Stomach smooth muscle (tissue), 2 donors: ENCODE results near the gene SLC24A4.
"Not testable (repeated sequence)": the region's sequence is repeated elsewhere in the genome, so short reads cannot be mapped to it uniquely, and the experiment has no call there.

ENCODE experiments used
- H3K27ac ChIP-seq: one replicate; pipeline ENCODE4 v1.7.0; 2013; ENCODE audit warnings: mild to moderate bottlenecking, low read length, inconsistent platforms
- H3K27me3 ChIP-seq, 2 donors: one replicate each; pipeline ENCODE4 v1.7.0; 2013; ENCODE audit warnings: low read length in 2 of 2; ENCODE audit not compliant: insufficient read depth in 2 of 2, control insufficient read depth in 1 of 2
- H3K36me3 ChIP-seq, 2 donors: one replicate each; pipeline ENCODE4 v1.7.0; 2013; ENCODE audit warnings: low read length in 2 of 2; ENCODE audit not compliant: control insufficient read depth in 2 of 2, insufficient read depth in 2 of 2
- H3K4me1 ChIP-seq: one replicate; pipeline ENCODE4 v1.7.0; 2013; ENCODE audit warnings: low read length; ENCODE audit not compliant: control insufficient read depth, insufficient read depth
- H3K4me3 ChIP-seq, 2 donors: one replicate each; pipeline ENCODE4 v1.7.0; 2013; ENCODE audit warnings: low read length in 2 of 2
- H3K9ac ChIP-seq, 2 donors: one replicate each; pipeline ENCODE4 v1.7.0; 2013; ENCODE audit warnings: low read length in 2 of 2, mild to moderate bottlenecking in 1 of 2
- H3K9me3 ChIP-seq, 2 donors: one replicate each; pipeline ENCODE4 v1.7.0; 2013; ENCODE audit warnings: low read length in 2 of 2; ENCODE audit not compliant: control insufficient read depth in 2 of 2
- donor health status: healthy.
- donor health status: Pancreatic carcinoma.

The SLC24A4 gene

DNA sequence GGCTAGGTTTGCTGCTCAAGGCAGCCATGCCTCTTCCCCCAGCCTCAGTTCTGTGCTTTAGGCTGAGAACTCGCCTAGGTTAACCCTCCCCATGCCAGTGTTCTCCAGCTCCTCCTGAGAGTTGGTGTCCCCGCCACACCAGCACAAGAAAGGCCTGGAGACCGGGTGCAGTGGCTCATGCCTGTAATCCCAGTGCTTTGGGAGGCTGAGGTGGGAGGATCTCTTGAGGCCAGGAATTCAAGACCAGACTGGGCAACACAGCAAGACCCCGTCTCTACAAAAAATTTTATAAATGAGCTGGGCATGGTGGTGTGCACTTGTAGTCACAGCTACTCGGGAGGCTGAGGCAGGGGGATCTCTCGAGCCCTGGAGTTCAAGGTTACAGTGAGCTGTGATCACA lies 200.8 kb downstream of the SLC24A4 start:
- Histone ChIP-seq H3K36me3 (no peaks in the 10 kb centered on the region), H3K4me1 (peaks cover 41% of the 10 kb centered on the region), H3K27ac (peak overlapping the region; percentile 71), H3K27me3 (no peaks in the 10 kb centered on the region), H3K4me3 (no peak overlapping the region), H3K9ac (no peak overlapping the region), H3K9me3 (no peaks in the 10 kb centered on the region)

DNA sequence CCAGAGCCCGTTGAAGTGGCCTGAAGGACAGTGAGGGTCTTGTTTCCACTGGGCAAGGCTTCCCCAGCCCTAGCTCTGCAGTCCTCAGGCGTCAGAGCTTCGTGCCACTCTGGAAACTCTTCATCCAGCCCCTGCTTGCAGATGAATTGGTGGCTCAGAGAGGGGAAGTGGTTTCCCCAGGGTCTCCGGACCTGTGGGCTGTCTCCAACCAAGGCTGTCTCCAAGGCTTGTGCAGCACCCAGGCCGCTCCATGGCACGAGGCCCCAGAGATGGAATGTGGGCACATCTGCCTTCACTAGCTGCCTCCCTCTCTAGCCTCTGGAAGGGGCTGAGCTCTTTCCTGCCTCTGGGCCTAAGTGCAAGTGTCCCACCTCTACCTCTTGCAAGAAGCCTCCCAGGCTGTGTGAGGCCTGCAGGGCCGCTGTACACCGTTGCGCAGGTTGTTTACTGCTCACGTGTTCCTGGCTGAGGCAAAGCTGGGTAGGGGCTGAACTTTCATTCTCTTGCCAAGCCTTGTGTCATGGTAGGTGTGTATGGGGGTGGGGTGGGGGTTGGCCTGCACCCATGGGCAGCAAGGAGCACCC lies 201.7 kb downstream of the SLC24A4 start:
- Histone ChIP-seq H3K27me3 (no peaks in the 10 kb centered on the region), H3K4me3 (no peak overlapping the region), H3K9me3 (no peaks in the 10 kb centered on the region), H3K4me1 (peaks cover 47% of the 10 kb centered on the region), H3K9ac (no peak overlapping the region), H3K27ac (peak overlapping the region; percentile 71), H3K36me3 (no peaks in the 10 kb centered on the region)

DNA sequence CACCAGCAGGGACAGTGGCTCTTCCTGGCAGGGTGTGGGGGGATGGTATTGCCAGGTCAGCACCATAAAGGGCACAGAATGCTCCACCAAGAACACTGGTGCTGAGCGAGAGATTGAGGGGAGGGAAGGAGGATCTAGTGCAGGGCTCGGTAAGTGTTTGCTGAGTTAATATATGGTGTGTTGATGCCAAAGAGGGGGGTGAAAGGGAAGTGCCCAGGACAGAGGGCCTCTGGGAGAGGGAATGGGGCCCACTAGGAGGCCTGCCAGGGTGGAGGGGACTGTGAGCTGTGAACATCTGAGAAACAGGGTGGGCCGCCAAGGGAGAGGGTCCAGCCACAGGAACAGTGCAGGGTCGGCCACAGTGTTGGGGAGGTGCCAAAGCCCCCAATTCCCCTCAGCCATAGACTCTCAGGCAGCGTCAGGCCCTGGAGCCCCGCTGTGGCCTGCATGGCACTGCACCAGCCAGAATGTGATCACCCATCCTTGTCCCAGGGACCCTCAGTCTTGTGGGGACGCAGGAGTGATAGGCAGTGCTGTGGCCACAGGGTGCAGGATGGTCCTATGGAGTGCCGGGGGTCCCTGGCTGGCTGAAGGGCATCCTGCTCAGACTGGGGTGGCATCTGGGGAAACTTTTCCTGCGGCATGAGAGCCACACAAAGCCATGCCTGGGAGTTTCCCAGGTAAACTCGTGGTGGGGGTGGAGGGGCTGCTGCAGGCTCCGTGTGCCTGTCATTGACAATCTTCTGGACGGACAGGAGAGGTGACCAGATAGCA lies 202.5 kb downstream of the SLC24A4 start:
- peak overlapping the region in 1 of 2 donors; percentile 3 for H3K4me3 ChIP-seq
- H3K9me3 ChIP-seq, result no peaks in the 10 kb centered on the region
- H3K4me1 ChIP-seq, result peaks cover 47% of the 10 kb centered on the region
- H3K27me3 ChIP-seq, result no peaks in the 10 kb centered on the region
- no peaks in the 10 kb centered on the region for H3K36me3 ChIP-seq
- H3K9ac ChIP-seq, result no peak overlapping the region
- H3K27ac ChIP-seq, result peak overlapping the region; percentile 71

DNA sequence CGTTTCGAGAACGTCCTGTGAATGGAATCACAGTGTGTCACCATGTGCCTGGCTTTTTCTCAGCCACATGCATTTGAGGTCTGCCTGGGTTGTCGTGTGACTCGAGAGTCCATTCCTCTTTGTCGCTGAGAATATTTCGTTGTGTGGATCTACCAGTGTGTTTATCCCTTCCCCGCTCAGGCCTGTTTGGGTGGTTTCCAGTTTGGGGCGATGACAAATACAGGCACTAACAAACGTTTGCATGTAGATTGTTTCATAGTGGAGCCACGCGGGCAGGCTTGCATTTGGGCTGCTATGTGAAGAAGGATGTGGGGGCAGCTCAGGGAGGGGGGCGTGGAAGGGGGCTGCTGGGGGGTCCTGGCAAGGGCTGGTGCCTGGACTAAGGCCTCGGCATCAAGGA lies 204.8 kb downstream of the SLC24A4 start:
- Histone ChIP-seq H3K27ac (peak overlapping the region; percentile 62), H3K9me3 (no peaks in the 10 kb centered on the region), H3K4me1 (peaks cover 51% of the 10 kb centered on the region), H3K9ac (no peak overlapping the region), H3K27me3 (no peaks in the 10 kb centered on the region), H3K4me3 (peak overlapping the region in 1 of 2 donors; percentile 15), H3K36me3 (no peaks in the 10 kb centered on the region)

DNA sequence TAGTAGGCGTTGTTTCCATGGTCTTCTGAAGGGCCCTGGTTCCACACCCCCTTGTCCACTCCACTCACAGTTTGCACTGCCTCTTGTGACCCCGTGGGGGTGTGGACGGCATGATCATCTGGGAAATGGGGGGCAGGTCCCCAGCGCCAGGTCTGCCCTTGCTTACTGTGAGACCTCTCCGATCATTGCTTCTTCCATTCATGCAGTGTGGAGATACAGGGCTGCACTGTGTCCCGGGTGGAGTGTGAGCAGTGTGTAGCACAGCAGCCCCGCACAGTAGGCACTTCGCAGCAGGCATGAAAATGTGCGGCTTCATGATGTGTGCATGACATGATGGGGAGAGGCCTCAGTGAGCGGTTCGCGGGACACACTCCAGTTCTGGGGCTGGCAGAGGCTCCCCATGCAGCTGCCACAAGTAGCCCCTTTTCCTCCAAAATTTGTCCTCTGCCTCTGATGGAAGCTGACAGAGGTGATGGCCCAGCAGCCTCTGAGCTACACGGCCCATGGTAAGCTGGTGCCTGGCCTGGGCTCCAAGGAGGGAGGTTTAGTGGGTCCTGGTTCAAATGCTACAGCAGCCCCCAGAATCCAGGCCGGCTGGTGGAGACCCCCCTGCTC lies 205.6 kb downstream of the SLC24A4 start:
- no peak overlapping the region for H3K9ac ChIP-seq
- no peaks in the 10 kb centered on the region for H3K27me3 ChIP-seq
- no peaks in the 10 kb centered on the region for H3K9me3 ChIP-seq
- no peak overlapping the region for H3K4me3 ChIP-seq
- H3K36me3 ChIP-seq, result no peaks in the 10 kb centered on the region
- peaks cover 51% of the 10 kb centered on the region for H3K4me1 ChIP-seq
- H3K27ac ChIP-seq, result peak overlapping the region; percentile 62

DNA sequence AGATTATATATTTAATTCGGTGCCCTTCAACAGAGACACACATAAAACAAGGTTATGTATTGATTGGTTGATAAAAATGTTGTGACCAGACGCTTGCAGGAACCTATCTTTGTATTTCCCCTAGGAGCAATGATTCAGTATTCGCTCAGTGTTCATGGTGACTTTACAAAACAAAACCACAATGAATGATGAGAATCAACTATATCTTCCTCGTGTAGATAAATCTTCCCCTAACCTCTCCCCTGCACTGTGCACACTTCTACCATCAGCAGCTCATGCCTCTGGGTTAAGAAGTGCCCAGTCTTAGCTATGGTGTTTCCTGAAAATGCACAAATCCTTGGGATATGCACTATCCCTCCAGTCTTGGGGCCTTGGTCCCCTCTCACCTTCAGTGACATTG lies 206.9 kb downstream of the SLC24A4 start:
- no peak overlapping the region for H3K27ac ChIP-seq
- H3K9me3 ChIP-seq, result no peaks in the 10 kb centered on the region
- H3K4me1 ChIP-seq, result peaks cover 40% of the 10 kb centered on the region
- no peak overlapping the region for H3K4me3 ChIP-seq
- no peaks in the 10 kb centered on the region for H3K27me3 ChIP-seq
- H3K36me3 ChIP-seq, result no peaks in the 10 kb centered on the region
- no peak overlapping the region for H3K9ac ChIP-seq

DNA sequence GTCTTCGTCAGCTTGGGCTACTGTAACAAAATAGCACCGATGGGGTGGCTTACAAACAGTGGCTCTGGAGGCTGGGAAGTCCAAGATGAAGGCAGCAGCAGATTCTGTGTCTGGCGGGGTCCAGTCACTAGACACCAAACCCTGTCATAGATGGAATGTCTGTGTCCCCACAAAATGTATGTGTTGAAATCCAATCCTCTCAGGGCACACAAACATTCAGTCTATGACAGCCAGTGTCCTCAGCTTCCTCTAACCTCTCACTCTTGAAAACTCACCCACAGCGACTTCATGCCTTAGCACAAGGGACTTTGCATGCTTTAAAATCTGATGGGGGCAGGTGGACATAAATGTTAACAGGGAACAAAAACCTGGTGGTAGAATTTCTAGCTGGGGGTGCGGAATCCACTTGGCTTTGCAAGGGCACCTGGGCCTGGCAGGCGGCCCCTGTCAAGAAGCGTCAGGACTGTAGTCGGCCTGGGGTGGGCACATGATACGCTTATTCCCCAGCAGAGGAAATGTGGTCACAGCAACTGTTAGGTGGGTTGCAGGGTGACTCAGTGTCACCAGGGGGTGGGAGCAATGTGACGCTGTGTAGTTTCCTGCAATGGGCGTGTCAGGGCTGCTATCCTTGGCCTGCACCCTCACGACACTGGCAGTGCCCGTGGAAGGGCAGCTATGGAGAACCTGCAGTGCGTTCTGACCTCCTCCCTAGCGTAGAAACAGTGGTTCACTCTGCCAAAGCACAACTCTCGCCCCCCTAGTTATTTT lies 208.3 kb downstream of the SLC24A4 start:
- Histone ChIP-seq H3K4me3 (no peak overlapping the region), H3K9ac (no peak overlapping the region), H3K4me1 (peaks cover 37% of the 10 kb centered on the region), H3K27ac (no peak overlapping the region), H3K36me3 (no peaks in the 10 kb centered on the region), H3K27me3 (no peaks in the 10 kb centered on the region), H3K9me3 (no peaks in the 10 kb centered on the region)

DNA sequence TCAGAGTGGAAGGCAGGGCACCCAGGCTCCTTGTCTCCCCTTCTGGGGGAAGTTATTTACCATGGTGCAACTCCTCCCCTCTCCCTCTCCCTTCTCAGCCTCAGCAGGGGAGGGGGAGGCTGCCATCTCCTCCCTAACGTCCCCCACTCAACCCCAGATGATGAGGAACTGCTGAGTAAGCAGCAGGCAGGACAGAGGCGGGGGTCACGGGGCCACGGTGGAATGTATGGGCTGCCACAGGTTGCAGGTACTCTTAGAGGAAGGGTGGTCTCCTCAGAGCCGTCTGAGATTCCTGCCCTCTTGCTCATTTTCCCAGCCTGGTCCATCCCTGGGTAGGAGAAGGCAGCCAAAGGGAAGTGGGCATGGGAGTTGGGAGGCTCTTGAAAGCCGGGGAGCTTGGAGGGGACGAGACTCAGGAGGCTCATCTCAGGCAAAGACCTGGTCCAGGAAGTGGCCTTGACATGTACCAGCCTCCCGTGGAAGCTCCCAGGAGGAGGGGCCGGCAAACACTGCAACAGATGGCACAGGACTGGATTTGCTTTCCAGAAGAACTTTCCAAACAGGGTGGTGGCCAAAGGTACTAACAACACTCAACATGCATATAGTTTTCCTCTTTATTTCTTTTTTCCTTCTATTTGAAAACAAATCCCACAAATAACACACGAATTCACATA lies 209.7 kb downstream of the SLC24A4 start:
- H3K4me3 ChIP-seq, result no peak overlapping the region
- H3K36me3 ChIP-seq, result no peaks in the 10 kb centered on the region
- H3K4me1 ChIP-seq, result peaks cover 33% of the 10 kb centered on the region
- H3K27ac ChIP-seq, result no peak overlapping the region
- no peaks in the 10 kb centered on the region for H3K27me3 ChIP-seq
- no peaks in the 10 kb centered on the region for H3K9me3 ChIP-seq
- H3K9ac ChIP-seq, result no peak overlapping the region

DNA sequence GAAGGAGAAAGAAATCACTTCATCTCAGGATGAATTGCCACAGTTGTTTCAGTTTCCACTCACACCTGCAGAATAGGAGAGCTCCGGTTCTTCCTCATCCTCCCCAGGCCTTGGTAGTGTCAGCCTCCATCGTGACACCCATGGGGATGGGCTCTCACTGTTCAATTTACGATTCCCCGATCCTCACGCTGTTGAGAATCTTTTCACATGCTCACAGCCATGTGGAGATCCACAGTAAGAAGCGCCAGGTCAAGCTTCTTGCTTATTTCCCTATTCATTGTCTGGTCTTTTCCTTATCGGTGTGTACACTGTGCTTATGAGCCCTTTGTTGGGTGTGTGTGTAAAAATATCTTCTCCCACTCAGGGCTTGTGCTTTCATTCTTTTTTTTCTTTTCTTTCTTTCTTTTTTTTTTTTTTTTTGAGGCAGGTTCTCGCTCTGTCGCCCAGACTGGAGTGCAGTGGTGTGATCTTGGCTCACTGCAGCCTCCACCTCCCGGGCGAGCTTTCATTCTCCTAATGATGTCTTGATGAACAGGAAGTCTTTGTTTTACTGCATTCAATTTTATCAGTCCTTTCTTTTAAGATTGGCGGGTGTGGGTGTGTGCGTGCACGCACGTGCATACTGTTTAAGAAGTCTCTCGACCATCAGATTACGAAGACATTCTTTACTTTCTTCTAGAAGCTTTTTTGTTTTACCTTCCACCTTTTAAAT lies 212.1 kb downstream of the SLC24A4 start:
- no peaks in the 10 kb centered on the region for H3K27me3 ChIP-seq
- H3K36me3 ChIP-seq, result no peaks in the 10 kb centered on the region
- H3K9me3 ChIP-seq, result no peaks in the 10 kb centered on the region
- H3K9ac ChIP-seq, result no peak overlapping the region
- no peak overlapping the region for H3K27ac ChIP-seq
- H3K4me3 ChIP-seq, result no peak overlapping the region
- peaks cover 29% of the 10 kb centered on the region for H3K4me1 ChIP-seq

DNA sequence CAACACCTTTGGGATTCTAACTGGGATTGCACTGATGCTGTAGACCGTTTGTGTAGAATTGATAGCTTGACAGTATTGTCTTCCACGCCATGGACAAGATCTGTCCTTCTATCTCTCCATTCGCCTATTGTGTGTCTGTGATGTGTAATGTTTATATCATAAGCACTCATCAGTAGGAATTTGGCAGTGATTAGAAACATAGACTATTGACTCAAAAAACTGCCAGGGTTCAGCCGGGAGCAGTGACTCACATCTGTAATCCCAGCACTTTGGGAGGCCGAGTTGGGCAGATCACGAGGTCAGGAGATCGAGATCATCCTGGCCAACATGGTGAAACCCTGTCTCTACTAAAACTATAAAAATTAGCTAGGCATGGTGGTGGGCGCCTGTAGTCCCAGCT lies 213.3 kb downstream of the SLC24A4 start:
- H3K9me3 ChIP-seq, H3K9ac ChIP-seq, H3K27me3 ChIP-seq, H3K27ac ChIP-seq, H3K36me3 ChIP-seq, H3K4me3 ChIP-seq: not testable (repeated sequence)
- peaks cover 40% of the 10 kb centered on the region for H3K4me1 ChIP-seq
